Measurements from ENCODE around the gene SP2. TPM values are rescaled to one million over a fixed set of nuclear protein-coding genes. Genes with fewer than 3 reads are reported as not detected.

SP2 gene
- polyA plus RNA-seq, 4 donors = 24.3 to 25.7 (median 25.4) TPM

GRCh38 chr17:47888293-47888692 lies 7.7 kb upstream of the SP2 start:
- DNase-seq (ENCODE audit: low read depth in 4 of 4, low spot score in 3 of 4) = no peak

GRCh38 chr17:47889734-47890529 lies 6.1 kb upstream of the SP2 start:
- DNase-seq (ENCODE audit: low read depth in 4 of 4, low spot score in 3 of 4) = peak in 2 of 4 donors; percentile 75 to 78

GRCh38 chr17:47891545-47892088 lies 4.4 kb upstream of the SP2 start:
- DNase-seq (ENCODE audit: low read depth in 4 of 4, low spot score in 3 of 4) = no peak

GRCh38 chr17:47894498-47895346 lies 1.3 kb upstream of the SP2 start:
- no peak for DNase-seq (ENCODE audit: low read depth in 4 of 4, low spot score in 3 of 4)

- DNase-seq (ENCODE audit: low read depth in 4 of 4, low spot score in 3 of 4) = no peak
These were observed 635 bp upstream of the SP2 start for GRCh38 chr17:47895347-47895855.

GRCh38 chr17:47896672-47897490 lies 845 bp downstream of the SP2 start:
- DNase-seq (ENCODE audit: low read depth in 4 of 4, low spot score in 3 of 4) = no peak

- no peak for DNase-seq (ENCODE audit: low read depth in 4 of 4, low spot score in 3 of 4)
These were observed 1.5 kb downstream of the SP2 start for GRCh38 chr17:47897561-47897960.

- no peak for DNase-seq (ENCODE audit: low read depth in 4 of 4, low spot score in 3 of 4)
These were observed 2.2 kb downstream of the SP2 start for GRCh38 chr17:47898241-47898640.

- DNase-seq (ENCODE audit: low read depth in 4 of 4, low spot score in 3 of 4) = no peak
These were observed 3.6 kb downstream of the SP2 start for GRCh38 chr17:47899643-47900042.

- DNase-seq (ENCODE audit: low read depth in 4 of 4, low spot score in 3 of 4) = no peak
These were observed 5.4 kb downstream of the SP2 start for GRCh38 chr17:47901423-47901822.

GRCh38 chr17:47902039-47902744 lies 6.2 kb downstream of the SP2 start:
- DNase-seq (ENCODE audit: low read depth in 4 of 4, low spot score in 3 of 4) = no peak

GRCh38 chr17:47905221-47905733 lies 9.2 kb downstream of the SP2 start:
- no peak for DNase-seq (ENCODE audit: low read depth in 4 of 4, low spot score in 3 of 4)

GRCh38 chr17:47906443-47906842 lies 10.4 kb downstream of the SP2 start:
- DNase-seq (ENCODE audit: low read depth in 4 of 4, low spot score in 3 of 4) = no peak

GRCh38 chr17:47907932-47908562 lies 12.0 kb downstream of the SP2 start:
- DNase-seq (ENCODE audit: low read depth in 4 of 4, low spot score in 3 of 4) = no peak

- DNase-seq (ENCODE audit: low read depth in 4 of 4, low spot score in 3 of 4) = no peak
These were observed 17.0 kb downstream of the SP2 start for GRCh38 chr17:47913050-47913449.

- DNase-seq (ENCODE audit: low read depth in 4 of 4, low spot score in 3 of 4) = no peak
These were observed 18.4 kb downstream of the SP2 start for GRCh38 chr17:47914306-47914948.

GRCh38 chr17:47915776-47916398 lies 19.9 kb downstream of the SP2 start:
- no peak for DNase-seq (ENCODE audit: low read depth in 4 of 4, low spot score in 3 of 4)
